Right lobe of liver (tissue), 6 donors: ENCODE results near the gene EGFLAM. TPM values are rescaled to one million over a fixed set of nuclear protein-coding genes. Genes with fewer than 3 reads are reported as not detected.
A peak's percentile ranks its signal among the peaks of the same experiment; 100 is the strongest.

Source experiments
- ATAC-seq, 4 donors: fragments of 200-7000 bp; cut with Tn5 transposase; one replicate each; pipeline ENCODE4 v1.9.1; 2020; ENCODE audit warnings: mild to moderate bottlenecking in 4 of 4, moderate library complexity in 4 of 4
- DNase-seq, 3 donors: peaks; one replicate each; pipeline ENCODE4 v3.0.0-alpha.2; 2020
- H3K27ac ChIP-seq, 3 donors: fragments of 200-600 bp; one replicate each; pipeline ENCODE4 v1.8.0; 2022
- H3K27me3 ChIP-seq, 2 donors: fragments of 200-600 bp; one replicate each; pipeline ENCODE4 v1.8.0; 2022
- H3K36me3 ChIP-seq, 4 donors: fragments of 200-600 bp; sonication (generic) in 1 of 4; one replicate each; pipeline versions ENCODE4 v1.5.1 to v1.8.0; 2017 to 2022; ENCODE audit warnings: control low read depth in 1 of 4
- H3K4me1 ChIP-seq, 4 donors: fragments of 200-600 bp; sonication (generic) in 1 of 4; one replicate each; pipeline versions ENCODE4 v1.5.1 to v1.8.0; 2017 to 2022; ENCODE audit warnings: control low read depth in 1 of 4
- H3K4me3 ChIP-seq, 3 donors: fragments of 200-600 bp; one replicate each; pipeline ENCODE4 v1.8.0; 2022
- H3K9me3 ChIP-seq, 4 donors: fragments of 200-600 bp; sonication (generic) in 1 of 4; one replicate each; pipeline versions ENCODE4 v1.5.1 to v1.8.0; 2017 to 2022; ENCODE audit warnings: control low read depth in 1 of 4
- POLR2A ChIP-seq: fragments of 450-650 bp; IDR thresholded peaks from one replicate; pipeline ENCODE4 v1.6.1; 2017; ENCODE audit warnings: antibody characterized with exemption, mild to moderate bottlenecking
- WGBS: methylation state at CpG from one replicate; pipeline ENCODE4 v1.1.6; 2018; ENCODE audit warnings: low coverage, low lambda C conversion rate; ENCODE audit not compliant: insufficient coverage; ENCODE audit errors: missing lambda C conversion rate; 5-methylcytosine and 5-hydroxymethylcytosine counted together
- intact Hi-C, 2 donors: fragments of 100-400 bp; cut with DNase I; formaldehyde crosslinking; loops; one replicate each; pipeline versions ENCODE4 v1.11.2 to v1.14.1; 2022
- total RNA-seq, 6 experiments: library from RNA; depleted of rRNA in 2 of 6; stranded (reverse); fragments of >200 nt in 2 of 6; fragmentation: NEBNext Ultra II Directional in 3 of 6; extraction: Animal tissue kit (Norgen Biotek cat#: 25700) in 3 of 6; gene quantifications; one replicate each; pipeline versions ENCODE4 v1.1.0 to v1.2.4, GENCODE V29; 2016 to 2023
- TF ChIP-seq, protein P1 (sequence below), 4 donors: fragments of 200-600 bp in 3 of 4; fragments of 450-650 bp in 1 of 4; IDR thresholded peaks; one replicate each; pipeline versions ENCODE4 v1.5.1 to v1.8.0; 2016 to 2022; ENCODE audit warnings: antibody characterized with exemption in 4 of 4, mild to moderate bottlenecking in 2 of 4
- donor health status: DM: no; HTN: yes; CAD: no.
- donor health status: DM: no; HTN: no; CAD: no.
- donor health status: DM: no; HTN: no; CAD: no.
- donor health status: DM: no; HTN: yes; CAD: no.
- donor health status: DM: no; HTN: yes; CAD: no.

EGFLAM gene
- total RNA-seq, 6 experiments from 2014 or later: 0.50 to 6.2 (median 2.3) TPM

DNA sequence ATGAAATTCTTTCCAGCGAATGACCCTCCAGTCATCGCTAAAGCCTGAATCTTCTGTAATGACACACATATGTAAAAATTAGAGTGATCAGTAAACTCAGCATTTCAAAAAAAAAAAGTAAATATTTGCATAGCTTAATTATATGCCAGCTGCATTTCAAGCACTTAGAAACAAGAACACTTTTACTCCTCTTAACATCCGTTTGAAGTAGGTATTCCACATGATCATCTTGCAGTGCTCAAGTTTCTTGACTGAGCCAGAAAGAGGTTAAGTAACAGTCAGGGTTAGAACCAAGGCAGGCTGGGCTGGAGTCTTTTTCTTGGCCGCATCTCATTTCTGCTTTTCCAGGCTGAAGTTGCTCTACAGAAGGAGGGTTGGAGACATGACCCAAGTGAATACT is 27.6 kb downstream of the EGFLAM start:
- intact Hi-C loops: no loop called here
- H3K27me3 ChIP-seq: no peaks in the 10 kb centered on the region
- H3K4me3 ChIP-seq: no peak overlapping the region
- no peak for ATAC-seq
- 75% methylated on average over 4 of the region's 4 CpGs for WGBS
- no peak overlapping the region for H3K27ac ChIP-seq
- no peak for DNase-seq
- no peak for TF ChIP-seq POLR2A
- TF ChIP-seq, protein P1, sequence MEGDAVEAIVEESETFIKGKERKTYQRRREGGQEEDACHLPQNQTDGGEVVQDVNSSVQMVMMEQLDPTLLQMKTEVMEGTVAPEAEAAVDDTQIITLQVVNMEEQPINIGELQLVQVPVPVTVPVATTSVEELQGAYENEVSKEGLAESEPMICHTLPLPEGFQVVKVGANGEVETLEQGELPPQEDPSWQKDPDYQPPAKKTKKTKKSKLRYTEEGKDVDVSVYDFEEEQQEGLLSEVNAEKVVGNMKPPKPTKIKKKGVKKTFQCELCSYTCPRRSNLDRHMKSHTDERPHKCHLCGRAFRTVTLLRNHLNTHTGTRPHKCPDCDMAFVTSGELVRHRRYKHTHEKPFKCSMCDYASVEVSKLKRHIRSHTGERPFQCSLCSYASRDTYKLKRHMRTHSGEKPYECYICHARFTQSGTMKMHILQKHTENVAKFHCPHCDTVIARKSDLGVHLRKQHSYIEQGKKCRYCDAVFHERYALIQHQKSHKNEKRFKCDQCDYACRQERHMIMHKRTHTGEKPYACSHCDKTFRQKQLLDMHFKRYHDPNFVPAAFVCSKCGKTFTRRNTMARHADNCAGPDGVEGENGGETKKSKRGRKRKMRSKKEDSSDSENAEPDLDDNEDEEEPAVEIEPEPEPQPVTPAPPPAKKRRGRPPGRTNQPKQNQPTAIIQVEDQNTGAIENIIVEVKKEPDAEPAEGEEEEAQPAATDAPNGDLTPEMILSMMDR (IDR thresholded peaks at IDR 0.05): no peak
- no peaks in the 10 kb centered on the region for H3K9me3 ChIP-seq
- no peaks in the 10 kb centered on the region for H3K36me3 ChIP-seq
- no peaks in the 10 kb centered on the region for H3K4me1 ChIP-seq

DNA sequence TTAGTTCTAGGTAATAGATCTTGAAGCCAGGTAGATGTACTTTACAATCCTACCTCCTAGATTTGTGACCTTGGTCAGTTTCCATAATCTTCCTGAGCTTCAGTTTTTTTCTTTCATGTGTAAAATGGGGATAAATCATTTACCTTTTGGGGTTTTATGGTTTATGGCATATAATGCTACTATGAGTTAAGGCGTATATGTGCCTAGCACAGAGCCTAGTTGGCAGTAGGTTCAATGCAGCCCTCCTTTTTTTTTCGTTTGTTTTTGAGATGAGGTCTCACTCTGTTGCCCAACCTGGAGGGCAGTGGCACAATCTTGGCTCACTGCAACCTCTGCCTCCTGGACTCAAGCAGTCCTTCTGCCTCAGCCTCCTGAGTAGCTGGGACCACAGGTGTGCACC is 28.8 kb downstream of the EGFLAM start:
- Histone ChIP-seq H3K4me3 (no peak overlapping the region), H3K36me3 (no peaks in the 10 kb centered on the region), H3K27me3 (no peaks in the 10 kb centered on the region), H3K9me3 (no peaks in the 10 kb centered on the region), H3K27ac (no peak overlapping the region), H3K4me1 (no peaks in the 10 kb centered on the region)
- WGBS: 67% methylated on average over 2 of the region's 2 CpGs
- DNase-seq (no peak), ATAC-seq (no peak)
- intact Hi-C loops: no loop called here
- TF ChIP-seq POLR2A: no peak
- TF ChIP-seq, protein P1 (IDR thresholded peaks at IDR 0.05): no peak

DNA sequence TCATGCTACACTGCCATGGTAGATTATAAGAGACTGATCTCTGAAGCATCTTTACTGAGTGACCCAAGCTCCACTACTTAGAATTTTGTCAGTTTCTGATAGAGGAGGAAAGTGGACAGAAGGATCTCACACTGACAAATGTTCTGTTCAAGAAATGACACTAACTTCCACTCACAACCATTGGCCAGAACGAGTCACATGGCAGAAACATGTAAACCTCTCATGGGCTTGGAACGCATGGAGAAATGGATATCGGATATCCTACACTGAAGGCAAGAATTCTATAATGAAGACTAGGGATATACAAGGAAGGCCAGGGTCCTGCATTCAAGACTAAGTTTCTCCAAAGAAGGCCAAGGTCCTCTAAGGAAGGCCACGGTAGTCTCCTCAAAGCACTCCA is 31.1 kb downstream of the EGFLAM start:
- Histone ChIP-seq H3K27me3 (no peaks in the 10 kb centered on the region), H3K27ac (no peak overlapping the region), H3K9me3 (no peaks in the 10 kb centered on the region), H3K36me3 (no peaks in the 10 kb centered on the region), H3K4me3 (no peak overlapping the region), H3K4me1 (no peaks in the 10 kb centered on the region)
- TF ChIP-seq POLR2A: no peak
- TF ChIP-seq, protein P1 (IDR thresholded peaks at IDR 0.05): no peak
- intact Hi-C loops: no loop called here
- ATAC-seq (no peak), DNase-seq (no peak)
- WGBS: 72% methylated on average over 4 of the region's 4 CpGs

DNA sequence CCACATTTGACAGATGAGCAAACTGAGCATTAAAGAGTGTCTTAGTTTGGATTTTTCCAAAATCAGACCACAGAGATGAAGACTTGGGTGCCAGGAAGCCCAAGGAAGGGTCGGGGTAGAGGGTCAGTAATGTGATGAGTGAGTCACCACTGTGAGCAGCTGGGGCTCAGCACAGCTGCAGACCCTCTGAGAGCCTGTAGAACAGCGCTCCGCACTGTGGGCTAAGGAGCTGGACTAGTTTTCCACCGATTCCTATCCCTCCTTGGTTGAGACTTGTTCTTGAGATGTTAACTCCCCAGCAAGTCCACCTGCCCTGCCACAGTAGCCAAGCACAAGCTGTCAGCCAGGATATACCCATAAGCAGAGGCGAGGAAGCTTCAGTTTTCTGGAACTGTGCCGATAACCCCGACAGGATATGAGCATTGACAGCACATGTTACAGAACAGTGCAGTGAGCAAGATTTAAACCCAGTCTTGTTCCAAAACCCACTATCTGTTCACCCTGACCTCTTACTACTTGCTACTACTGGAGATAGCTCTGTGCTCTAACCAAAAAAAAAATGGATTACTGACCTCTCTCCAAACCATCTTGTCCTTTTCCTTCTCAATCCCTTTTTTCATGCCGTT is 31.8 kb downstream of the EGFLAM start:
- no peak overlapping the region for H3K27ac ChIP-seq
- no peak for DNase-seq
- TF ChIP-seq POLR2A: no peak
- TF ChIP-seq, protein P1 (IDR thresholded peaks at IDR 0.05): no peak
- 49% methylated on average over 5 of the region's 8 CpGs for WGBS
- intact Hi-C loops: no loop called here
- no peaks in the 10 kb centered on the region for H3K4me1 ChIP-seq
- H3K27me3 ChIP-seq: no peaks in the 10 kb centered on the region
- H3K9me3 ChIP-seq: no peaks in the 10 kb centered on the region
- H3K4me3 ChIP-seq: no peak overlapping the region
- H3K36me3 ChIP-seq: no peaks in the 10 kb centered on the region
- ATAC-seq: peak in 3 of 4 donors; percentile 25 to 65 (median 36)

DNA sequence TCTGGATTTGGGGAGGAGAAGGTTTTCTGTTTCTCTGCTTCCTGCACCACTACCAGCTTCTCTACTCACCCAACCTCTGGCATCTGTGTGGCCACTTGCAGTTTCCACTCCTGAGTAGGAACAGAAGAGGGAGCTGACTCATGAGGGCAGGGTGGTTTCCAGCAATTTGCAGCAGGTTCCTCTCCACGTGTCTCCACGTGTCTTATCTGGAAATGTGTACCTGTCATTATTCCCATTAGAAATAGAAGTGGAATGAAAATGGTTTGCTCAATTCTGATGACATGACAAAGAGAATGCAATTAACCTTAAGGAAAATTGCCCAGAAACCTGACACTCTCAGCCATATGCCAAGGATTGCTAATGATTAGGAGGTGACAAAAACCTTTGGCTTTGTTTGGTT is 33.0 kb downstream of the EGFLAM start:
- Histone ChIP-seq H3K36me3 (no peaks in the 10 kb centered on the region), H3K27me3 (no peaks in the 10 kb centered on the region), H3K9me3 (no peaks in the 10 kb centered on the region), H3K4me1 (no peaks in the 10 kb centered on the region), H3K4me3 (no peak overlapping the region), H3K27ac (no peak overlapping the region)
- DNase-seq (no peak), ATAC-seq (no peak)
- 65% methylated on average over 2 of the region's 2 CpGs for WGBS
- intact Hi-C loops: no loop called here
- no peak for TF ChIP-seq POLR2A
